SK-N-SH (cell line): ENCODE data around the gene PDHX. TPM values are rescaled to one million over a fixed set of nuclear protein-coding genes. Genes with fewer than 3 reads are reported as not detected.

Source experiments
- CTCF ChIA-PET: fragments of 300-600, 350-600 bp; formaldehyde crosslinking; extraction: SDS; loops from one replicate; lab custom pipeline; 2021; lab: Yijun Ruan, JAX
- POLR2A ChIA-PET: fragments of 350-600 bp; sonication (Branson Sonifier 250); formaldehyde crosslinking; extraction: SDS; loops from one replicate; lab custom pipeline; 2020; ENCODE audit warnings: antibody characterized with exemption, inconsistent platforms; lab: Yijun Ruan, JAX
- DNase-seq: peaks from one replicate; pipeline ENCODE4 v3.0.0; 2012
- H2AFZ ChIP-seq: fragments of 200-600 bp; sonication (generic); 2 replicates; pipeline ENCODE4 v1.8.1; 2016; ENCODE audit warnings: antibody characterized with exemption, mild to moderate bottlenecking, low read depth
- H3F3A ChIP-seq: fragments of 200-600 bp; sonication (generic); replicated peaks from 2 replicates; pipeline ENCODE3; 2016; ENCODE audit warnings: antibody characterized with exemption, mild to moderate bottlenecking; ENCODE audit not compliant: insufficient read depth
- H3K27ac ChIP-seq, 2 experiments: fragments of 200-500 bp in 1 of 2; fragments of 200-600 bp in 1 of 2; sonication (Bioruptor generic) in 1 of 2; sonication (generic), shearing (Covaris generic) in 1 of 2; 2 replicates each; pipeline versions ENCODE4 v1.5.1 to v1.6.1; 2014 to 2016; ENCODE audit warnings: low read depth in 2 of 2, inconsistent platforms in 1 of 2, low read length in 1 of 2, mild to moderate bottlenecking in 1 of 2, mixed read lengths in 1 of 2
- H3K27me3 ChIP-seq: fragments of 200-600 bp; sonication (generic), shearing (Covaris generic); 2 replicates; pipeline ENCODE4 v1.6.1; 2016; ENCODE audit warnings: mixed run types; ENCODE audit not compliant: insufficient read depth
- H3K36me3 ChIP-seq, 2 experiments: fragments of 200-500 bp in 1 of 2; fragments of 200-600 bp in 1 of 2; sonication (Bioruptor generic) in 1 of 2; sonication (generic) in 1 of 2; replicated peaks in 1 of 2; 2 replicates each; pipeline versions ENCODE3 to v1.5.1; 2014 to 2016; ENCODE audit warnings: low read length in 1 of 2, mild to moderate bottlenecking in 1 of 2; ENCODE audit not compliant: insufficient read depth in 2 of 2, control insufficient read depth in 1 of 2
- H3K4me1 ChIP-seq, 2 experiments: fragments of 200-500 bp in 1 of 2; fragments of 200-600 bp in 1 of 2; sonication (Bioruptor generic) in 1 of 2; sonication (generic), shearing (Covaris generic) in 1 of 2; 2 replicates each; pipeline versions ENCODE4 v1.5.1 to v1.6.1; 2014 to 2016; ENCODE audit warnings: low read depth in 1 of 2, low read length in 1 of 2, mixed run types in 1 of 2; ENCODE audit not compliant: insufficient read depth in 2 of 2, control insufficient read depth in 1 of 2
- H3K4me2 ChIP-seq: fragments of 200-600 bp; sonication (generic), shearing (Covaris generic); 2 replicates; pipeline ENCODE4 v1.6.1; 2017; ENCODE audit warnings: mixed run types
- H3K4me3 ChIP-seq, 2 experiments: fragments of 200-500 bp in 1 of 2; fragments of 200-600 bp in 1 of 2; sonication (Bioruptor generic) in 1 of 2; sonication (generic), shearing (Covaris generic) in 1 of 2; 2 replicates each; pipeline versions ENCODE4 v1.5.1 to v1.8.1; 2014 to 2016; ENCODE audit warnings: low read depth in 2 of 2, inconsistent platforms in 1 of 2, low read length in 1 of 2, mild to moderate bottlenecking in 1 of 2, mixed read lengths in 1 of 2, moderate library complexity in 1 of 2
- H3K79me2 ChIP-seq: fragments of 200-600 bp; sonication (generic); 2 replicates; pipeline ENCODE4 v1.8.1; 2017; ENCODE audit warnings: mild to moderate bottlenecking; ENCODE audit not compliant: insufficient read depth
- H3K9ac ChIP-seq: fragments of 200-600 bp; sonication (generic); 2 replicates; pipeline ENCODE4 v1.6.1; 2017; ENCODE audit warnings: mixed run types
- H3K9me2 ChIP-seq: fragments of 200-600 bp; sonication (generic); 2 replicates; pipeline ENCODE4 v1.6.1; 2017; ENCODE audit warnings: mixed run types
- H3K9me3 ChIP-seq: fragments of 200-600 bp; sonication (generic); 2 replicates; pipeline ENCODE4 v1.6.1; 2017; ENCODE audit warnings: mixed run types, mild to moderate bottlenecking, moderate library complexity
- H4K20me1 ChIP-seq: fragments of 200-600 bp; sonication (generic); 2 replicates; pipeline ENCODE4 v1.6.1; 2017; ENCODE audit warnings: mild to moderate bottlenecking, mixed run types; ENCODE audit not compliant: insufficient read depth
- ELF1 ChIP-seq: IDR thresholded peaks from 2 replicates; pipeline ENCODE4 v1.4.0; 2012
- EZH2phosphoT487 ChIP-seq: fragments of 200-600 bp; sonication (generic); IDR thresholded peaks from 2 replicates; pipeline ENCODE4 v1.6.1; 2017; ENCODE audit warnings: low read depth, mixed run types, mild to moderate bottlenecking, antibody characterized with exemption, moderate library complexity, borderline replicate concordance
- FOSL2 ChIP-seq: IDR thresholded peaks from 2 replicates; pipeline ENCODE4 v1.4.0; 2012; ENCODE audit warnings: low read depth, mild to moderate bottlenecking, moderate library complexity, borderline replicate concordance
- MEF2A ChIP-seq: IDR thresholded peaks from 2 replicates; pipeline ENCODE4 v1.4.0; 2012; ENCODE audit warnings: low read depth, borderline replicate concordance
- PBX3 ChIP-seq: IDR thresholded peaks from 2 replicates; pipeline ENCODE4; 2012
- POLR2AphosphoS5 ChIP-seq: IDR thresholded peaks from 2 replicates; pipeline ENCODE4 v1.6.1; 2012; ENCODE audit warnings: low read depth, low read length
- SIN3A ChIP-seq: IDR thresholded peaks from 2 replicates; pipeline ENCODE4 v1.6.1; 2012; ENCODE audit warnings: low read depth, mild to moderate bottlenecking, low read length, moderate library complexity, borderline replicate concordance
- SMC3 ChIP-seq: IDR thresholded peaks from 2 replicates; pipeline ENCODE4 v1.6.1; 2012; ENCODE audit warnings: low read depth, low read length, improper control_type of control experiment
- USF2 ChIP-seq: fragments of 150-350 bp; IDR thresholded peaks from 2 replicates; pipeline ENCODE4 v1.6.1; 2017; ENCODE audit warnings: antibody characterized with exemption, low read length, low read depth, borderline replicate concordance
- WGBS: methylation state at CpG from one replicate; pipeline ENCODE4 v1.1.6; 2017; ENCODE audit warnings: low lambda C conversion rate; 5-methylcytosine and 5-hydroxymethylcytosine counted together
- polyA plus RNA-seq, 3 experiments: library from polyadenylated mRNA; depleted of rRNA; stranded (reverse); fragments of >200 nt; gene quantifications; 2 replicates each; pipeline ENCODE4 v1.2.3, GENCODE V29; 2012

The PDHX gene
- polyA plus RNA-seq, 1 of the 3 experiments (the other 2 are of a cell fraction) = 14.8 TPM

- no peak overlapping the region for H3K9ac ChIP-seq
- no peak for TF ChIP-seq EZH2phosphoT487
- 92% methylated on average over 11 of the region's 11 CpGs for WGBS
- no peak overlapping the region for H3K27ac ChIP-seq
- H3K27me3 ChIP-seq = no peaks in the 10 kb centered on the region
- H3K79me2 ChIP-seq = peaks cover 66% of the 10 kb centered on the region
- DNase-seq = no peak
- no peak overlapping the region for H3K4me3 ChIP-seq
- peaks cover 13% of the 10 kb centered on the region for H3F3A ChIP-seq
- H3K36me3 ChIP-seq = peaks cover 15 to 31% of the 10 kb centered on the region in 2 experiments
- H3K9me2 ChIP-seq = no peaks in the 10 kb centered on the region
- H2AFZ ChIP-seq = no peak overlapping the region
- H3K4me1 ChIP-seq = peaks cover 11 to 30% of the 10 kb centered on the region in 2 experiments; a peak in 2 of 4 replicates
- ChIA-PET CTCF (interaction anchor here (0.9 to 6.8 kb wide), 7 partner anchors 8 to 482 kb away, joined by 3 to 92 read pairs (median 3); no protein-coding TSS in a partner anchor), POLR2A (no interaction called here)
- no peak overlapping the region for H3K4me2 ChIP-seq
- H3K9me3 ChIP-seq = no peaks in the 10 kb centered on the region
- no peaks in the 10 kb centered on the region for H4K20me1 ChIP-seq
Observed at GRCh38 chr11:34929794-34930763, 13.7 kb downstream of the PDHX start.

GRCh38 chr11:34936945-34937629 is 20.7 kb downstream of the PDHX start:
- whole genome bisulfite sequencing = 95% methylated on average over 6 of the region's 6 CpGs
- ChIA-PET CTCF (no interaction called here), POLR2A (no interaction called here)

More at GRCh38 chr11:34936945-34937629, 20.7 kb downstream of the PDHX start:
- Histone ChIP-seq H3K27me3 (no peaks in the 10 kb centered on the region), H3K9ac (no peak overlapping the region), H2AFZ (no peak overlapping the region), H3K9me3 (no peaks in the 10 kb centered on the region), H4K20me1 (no peaks in the 10 kb centered on the region), H3F3A (no peaks in the 10 kb centered on the region), H3K4me1 (no peaks in the 10 kb centered on the region; a peak in 2 of 4 replicates), H3K9me2 (no peaks in the 10 kb centered on the region), H3K79me2 (peaks cover 19% of the 10 kb centered on the region; the same call in 1 of the 2 replicates), H3K27ac (no peak overlapping the region), H3K36me3 (peaks cover 22 to 27% of the 10 kb centered on the region in 2 experiments), H3K4me2 (no peak overlapping the region), H3K4me3 (no peak overlapping the region)
- TF ChIP-seq ELF1 (no peak), SMC3 (no peak), PBX3 (no peak), MEF2A (no peak), FOSL2 (no peak), USF2 (no peak), POLR2AphosphoS5 (no peak), SIN3A (no peak)
- no peak for DNase-seq
